Nephron (organoid): ENCODE results near the gene LNX2.

Experiments used
- H3K27ac Mint-ChIP-seq, 3 experiments: 2 replicates each; pipeline ENCODE4 v1.8.0; 2020; ENCODE audit warnings: mixed read lengths in 3 of 3, mild to moderate bottlenecking in 2 of 3, moderate library complexity in 1 of 3
- H3K27me3 Mint-ChIP-seq: 2 replicates; pipeline ENCODE4 v1.8.0; 2021; ENCODE audit warnings: low read depth, mild to moderate bottlenecking, moderate library complexity, mixed read lengths
- H3K36me3 Mint-ChIP-seq: 2 replicates; pipeline ENCODE4 v1.8.0; 2020; ENCODE audit warnings: low read depth, mixed read lengths
- H3K4me1 Mint-ChIP-seq: 2 replicates; pipeline ENCODE4 v1.8.0; 2020; ENCODE audit warnings: mixed read lengths
- H3K4me3 Mint-ChIP-seq, 3 experiments: 2 replicates each; pipeline ENCODE4 v1.8.0; 2020; ENCODE audit warnings: mild to moderate bottlenecking in 3 of 3, mixed read lengths in 3 of 3, moderate library complexity in 2 of 3
- H3K9me3 Mint-ChIP-seq: 2 replicates; pipeline ENCODE4 v1.8.0; 2020; ENCODE audit warnings: mixed read lengths
- CTCF ChIP-seq, 3 experiments: fragments of 200-600 bp; sonication (generic); IDR thresholded peaks; one replicate each; pipeline ENCODE4 v1.5.0; 2021; ENCODE audit warnings: antibody characterized with exemption in 3 of 3; ENCODE audit not compliant: unreplicated experiment in 3 of 3

LNX2 gene

GRCh38 chr13:27508802-27509201 is 111.5 kb downstream of the LNX2 start:
- Mint-ChIP-seq H3K4me1 (peaks cover 5% of the 10 kb centered on the region), H3K27ac (no peak overlapping the region), H3K27me3 (peaks cover 9% of the 10 kb centered on the region), H3K36me3 (no peaks in the 10 kb centered on the region), H3K4me3 (no peak overlapping the region), H3K9me3 (no peaks in the 10 kb centered on the region)
- TF ChIP-seq CTCF (IDR thresholded peaks at IDR 0.05; ENCODE audit: unreplicated experiment in 3 of 3) = no peak

- no peak overlapping the region for H3K4me3 Mint-ChIP-seq
- H3K27me3 Mint-ChIP-seq = peaks cover 9% of the 10 kb centered on the region
- TF ChIP-seq CTCF (IDR thresholded peaks at IDR 0.05; ENCODE audit: unreplicated experiment in 3 of 3) = no peak
- H3K9me3 Mint-ChIP-seq = no peaks in the 10 kb centered on the region
- H3K36me3 Mint-ChIP-seq = no peaks in the 10 kb centered on the region
- no peak overlapping the region for H3K27ac Mint-ChIP-seq
- peaks cover 7% of the 10 kb centered on the region for H3K4me1 Mint-ChIP-seq
Observed at GRCh38 chr13:27505792-27506191, 114.5 kb downstream of the LNX2 start.

DNA sequence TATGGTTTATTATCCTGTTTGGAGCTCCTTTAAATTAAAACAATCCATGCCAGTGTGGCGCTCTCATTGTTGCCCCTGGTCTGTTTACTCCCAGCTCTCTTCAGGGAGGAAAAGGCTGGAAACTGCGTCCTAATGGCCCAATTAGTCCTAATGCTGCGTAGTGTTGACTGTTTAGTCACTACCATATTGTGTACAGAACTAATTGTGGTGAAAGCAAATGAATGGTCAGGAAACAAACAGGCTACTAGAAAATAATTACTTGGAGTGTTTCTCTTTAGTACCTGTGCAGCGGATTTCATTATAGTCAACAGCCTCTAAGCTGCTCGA is 115.5 kb downstream of the LNX2 start:
- H3K27me3 Mint-ChIP-seq = peaks cover 9% of the 10 kb centered on the region
- no peak for TF ChIP-seq CTCF (IDR thresholded peaks at IDR 0.05; ENCODE audit: unreplicated experiment in 3 of 3)
- H3K4me1 Mint-ChIP-seq = peaks cover 7% of the 10 kb centered on the region
- no peak overlapping the region for H3K27ac Mint-ChIP-seq
- H3K36me3 Mint-ChIP-seq = no peaks in the 10 kb centered on the region
- no peaks in the 10 kb centered on the region for H3K9me3 Mint-ChIP-seq
- H3K4me3 Mint-ChIP-seq = no peak overlapping the region

GRCh38 chr13:27504128-27504867 is 116.0 kb downstream of the LNX2 start:
- H3K4me1 Mint-ChIP-seq = peaks cover 7% of the 10 kb centered on the region
- no peaks in the 10 kb centered on the region for H3K36me3 Mint-ChIP-seq
- H3K27me3 Mint-ChIP-seq = peaks cover 11% of the 10 kb centered on the region
- peak overlapping the region in 1 of 3 experiments; percentile 5 for H3K27ac Mint-ChIP-seq
- no peak overlapping the region for H3K4me3 Mint-ChIP-seq
- no peaks in the 10 kb centered on the region for H3K9me3 Mint-ChIP-seq
- no peak for TF ChIP-seq CTCF (IDR thresholded peaks at IDR 0.05; ENCODE audit: unreplicated experiment in 3 of 3)

GRCh38 chr13:27500806-27501534 is 119.4 kb downstream of the LNX2 start:
- no peak overlapping the region for H3K27ac Mint-ChIP-seq
- no peak overlapping the region for H3K4me3 Mint-ChIP-seq
- H3K9me3 Mint-ChIP-seq = no peaks in the 10 kb centered on the region
- H3K36me3 Mint-ChIP-seq = no peaks in the 10 kb centered on the region
- H3K4me1 Mint-ChIP-seq = peaks cover 20% of the 10 kb centered on the region
- H3K27me3 Mint-ChIP-seq = peaks cover 16% of the 10 kb centered on the region
- no peak for TF ChIP-seq CTCF (IDR thresholded peaks at IDR 0.05; ENCODE audit: unreplicated experiment in 3 of 3)
